ENCODE results near the gene CFAP70.

The CFAP70 gene

GRCh38 chr10:73366381-73367298, 8.0 kb upstream of the CFAP70 start:
- no peaks in the 10 kb centered on the region for H3K4me1 ChIP-seq
- no peak overlapping the region for H3K27ac ChIP-seq
- TF ChIP-seq CTCF (IDR thresholded peaks at IDR 0.05) = no peak
- H2AFZ ChIP-seq = no peak overlapping the region
- no peak overlapping the region for H3K4me3 ChIP-seq (ENCODE audit: low read depth, low read length)
- H3K27me3 ChIP-seq (ENCODE audit: control insufficient read depth, insufficient read depth, low read length) = no peaks in the 10 kb centered on the region
- H3K9ac ChIP-seq = no peak overlapping the region
- no peak overlapping the region for H3K4me2 ChIP-seq (ENCODE audit: low read length)
- no peaks in the 10 kb centered on the region for H3K36me3 ChIP-seq (ENCODE audit: control insufficient read depth, insufficient read depth, low read length)
- no peaks in the 10 kb centered on the region for H3K9me3 ChIP-seq (ENCODE audit: control insufficient read depth, low read length)
- H3K79me2 ChIP-seq = no peaks in the 10 kb centered on the region

GRCh38 chr10:73364964-73365363, 6.3 kb upstream of the CFAP70 start:
- no peak for TF ChIP-seq CTCF (IDR thresholded peaks at IDR 0.05)
- Histone ChIP-seq H2AFZ (no peak overlapping the region), H3K79me2 (no peaks in the 10 kb centered on the region), H3K4me2 (ENCODE audit: low read length) (no peak overlapping the region), H3K4me1 (no peaks in the 10 kb centered on the region), H3K27me3 (ENCODE audit: control insufficient read depth, insufficient read depth, low read length) (no peaks in the 10 kb centered on the region), H3K27ac (no peak overlapping the region), H3K9me3 (ENCODE audit: control insufficient read depth, low read length) (no peaks in the 10 kb centered on the region), H3K4me3 (ENCODE audit: low read depth, low read length) (no peak overlapping the region), H3K9ac (no peak overlapping the region), H3K36me3 (ENCODE audit: control insufficient read depth, insufficient read depth, low read length) (no peaks in the 10 kb centered on the region)

GRCh38 chr10:73359492-73359891, 828 bp upstream of the CFAP70 start:
- no peaks in the 10 kb centered on the region for H3K79me2 ChIP-seq
- no peak overlapping the region for H3K4me3 ChIP-seq (ENCODE audit: low read depth, low read length)
- H3K27me3 ChIP-seq (ENCODE audit: control insufficient read depth, insufficient read depth, low read length) = no peaks in the 10 kb centered on the region
- no peaks in the 10 kb centered on the region for H3K36me3 ChIP-seq (ENCODE audit: control insufficient read depth, insufficient read depth, low read length)
- H2AFZ ChIP-seq = peak overlapping the region; percentile 95
- no peak overlapping the region for H3K9ac ChIP-seq
- peaks cover 8% of the 10 kb centered on the region for H3K4me1 ChIP-seq
- no peak for TF ChIP-seq CTCF (IDR thresholded peaks at IDR 0.05)
- H3K27ac ChIP-seq = no peak overlapping the region
- no peak overlapping the region for H3K4me2 ChIP-seq (ENCODE audit: low read length)
- no peaks in the 10 kb centered on the region for H3K9me3 ChIP-seq (ENCODE audit: control insufficient read depth, low read length)

GRCh38 chr10:73357821-73358220, 843 bp downstream of the CFAP70 start:
- peaks cover 8% of the 10 kb centered on the region for H3K4me1 ChIP-seq
- no peaks in the 10 kb centered on the region for H3K9me3 ChIP-seq (ENCODE audit: control insufficient read depth, low read length)
- H3K79me2 ChIP-seq = no peaks in the 10 kb centered on the region
- peak overlapping the region; percentile 81 for H3K27ac ChIP-seq
- H3K27me3 ChIP-seq (ENCODE audit: control insufficient read depth, insufficient read depth, low read length) = no peaks in the 10 kb centered on the region
- no peak overlapping the region for H3K9ac ChIP-seq
- H2AFZ ChIP-seq = peak overlapping the region; percentile 95
- peak overlapping the region; percentile 91 for H3K4me3 ChIP-seq (ENCODE audit: low read depth, low read length)
- H3K4me2 ChIP-seq (ENCODE audit: low read length) = peak overlapping the region; percentile 88
- no peak for TF ChIP-seq CTCF (IDR thresholded peaks at IDR 0.05)
- H3K36me3 ChIP-seq (ENCODE audit: control insufficient read depth, insufficient read depth, low read length) = no peaks in the 10 kb centered on the region

GRCh38 chr10:73357166-73357565, 1.5 kb downstream of the CFAP70 start:
- Histone ChIP-seq H3K36me3 (ENCODE audit: control insufficient read depth, insufficient read depth, low read length) (no peaks in the 10 kb centered on the region), H3K27ac (peak overlapping the region; percentile 3), H3K4me3 (ENCODE audit: low read depth, low read length) (no peak overlapping the region), H2AFZ (peak overlapping the region; percentile 95), H3K27me3 (ENCODE audit: control insufficient read depth, insufficient read depth, low read length) (no peaks in the 10 kb centered on the region), H3K9ac (no peak overlapping the region), H3K79me2 (no peaks in the 10 kb centered on the region), H3K4me2 (ENCODE audit: low read length) (no peak overlapping the region), H3K9me3 (ENCODE audit: control insufficient read depth, low read length) (no peaks in the 10 kb centered on the region), H3K4me1 (peaks cover 8% of the 10 kb centered on the region)
- TF ChIP-seq CTCF (IDR thresholded peaks at IDR 0.05) = no peak
